IPS-20b (cell line): ENCODE results near the gene SRPK2.

Experiments
- H3K27ac ChIP-seq: one replicate; pipeline ENCODE4 v1.5.1; 2013; ENCODE audit warnings: low read length
- H3K27me3 ChIP-seq: 2 replicates; pipeline ENCODE4 v1.6.1; 2013; ENCODE audit warnings: mild to moderate bottlenecking, low read length, inconsistent platforms; ENCODE audit not compliant: insufficient read depth
- H3K36me3 ChIP-seq: 2 replicates; pipeline ENCODE4 v1.6.1; 2013; ENCODE audit warnings: low read depth, mild to moderate bottlenecking, inconsistent platforms, low read length, moderate library complexity; ENCODE audit not compliant: insufficient read depth
- H3K4me1 ChIP-seq: 2 replicates; pipeline ENCODE4 v1.6.1; 2013; ENCODE audit warnings: mild to moderate bottlenecking, control low read depth, inconsistent platforms, low read length, moderate library complexity; ENCODE audit not compliant: insufficient read depth
- H3K4me3 ChIP-seq: 2 replicates; pipeline ENCODE4 v1.5.1; 2013; ENCODE audit warnings: mild to moderate bottlenecking, low read length, inconsistent platforms
- H3K9ac ChIP-seq: 2 replicates; pipeline ENCODE4 v1.6.1; 2013; ENCODE audit warnings: low read depth, mild to moderate bottlenecking, inconsistent platforms, low read length, moderate library complexity
- H3K9me3 ChIP-seq: 2 replicates; pipeline ENCODE4 v1.6.1; 2013; ENCODE audit warnings: mild to moderate bottlenecking, low read depth, low read length, inconsistent platforms; ENCODE audit not compliant: insufficient read depth

Gene SRPK2

DNA sequence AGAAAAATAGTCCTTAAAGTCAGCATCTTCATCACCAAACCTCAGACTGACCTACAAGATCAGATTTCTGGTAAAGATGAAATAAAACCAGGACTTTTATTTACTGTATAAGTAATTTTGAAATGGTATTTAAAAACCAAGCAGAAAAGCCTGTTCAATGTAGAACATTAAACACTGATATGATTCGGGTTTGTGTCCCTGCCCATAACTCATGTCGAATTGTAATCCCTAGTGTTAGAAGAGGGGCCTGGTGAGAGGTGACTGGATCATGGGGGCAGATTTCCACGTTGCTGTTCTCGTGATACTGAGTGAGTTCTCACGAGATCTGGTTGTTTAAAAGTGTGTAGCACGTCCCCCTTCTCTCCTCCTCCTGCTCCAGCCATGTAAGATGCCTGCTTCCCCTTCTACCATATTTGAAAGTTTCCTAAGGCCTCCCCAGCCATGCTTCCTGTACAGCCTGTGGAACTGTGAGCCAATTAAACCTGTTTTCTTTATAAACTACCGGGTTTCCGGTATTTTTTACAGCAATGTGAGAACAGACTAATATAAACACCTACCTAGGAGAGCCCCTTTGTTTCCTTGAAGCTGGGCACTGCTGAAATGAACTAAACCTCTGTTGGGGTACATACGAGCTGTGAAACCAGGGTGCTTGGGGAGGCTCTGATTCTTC lies 254.6 kb downstream of the SRPK2 start:
- no peaks in the 10 kb centered on the region for H3K9me3 ChIP-seq
- H3K27ac ChIP-seq, result no peak overlapping the region
- no peak overlapping the region for H3K4me3 ChIP-seq
- H3K9ac ChIP-seq, result no peak overlapping the region
- H3K4me1 ChIP-seq, result no peaks in the 10 kb centered on the region; the same call in 1 of the 2 replicates
- peaks cover 29% of the 10 kb centered on the region for H3K36me3 ChIP-seq
- H3K27me3 ChIP-seq, result no peaks in the 10 kb centered on the region

DNA sequence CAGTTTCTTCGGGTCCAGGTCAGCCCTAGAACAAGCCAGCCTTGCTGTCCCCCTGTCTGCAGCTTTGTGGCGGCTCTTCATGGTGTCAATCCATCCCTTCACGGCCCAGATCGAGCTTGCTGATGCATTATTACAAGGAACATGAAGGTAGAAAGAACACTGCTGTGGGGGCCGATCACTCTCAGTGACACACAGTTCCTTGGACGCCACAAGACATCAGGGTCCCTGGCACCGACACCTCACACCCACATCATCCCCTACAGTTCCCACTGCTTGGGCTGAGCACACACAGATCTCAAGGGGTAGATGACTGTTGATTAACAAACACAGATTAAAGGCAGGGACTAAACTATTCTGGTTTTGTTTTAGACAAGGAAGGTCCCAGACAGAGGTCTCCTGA lies 255.4 kb downstream of the SRPK2 start:
- Histone ChIP-seq H3K4me1 (no peaks in the 10 kb centered on the region; the same call in 1 of the 2 replicates), H3K27me3 (no peaks in the 10 kb centered on the region), H3K36me3 (peaks cover 22% of the 10 kb centered on the region), H3K27ac (no peak overlapping the region), H3K9ac (no peak overlapping the region), H3K4me3 (no peak overlapping the region), H3K9me3 (no peaks in the 10 kb centered on the region)

DNA sequence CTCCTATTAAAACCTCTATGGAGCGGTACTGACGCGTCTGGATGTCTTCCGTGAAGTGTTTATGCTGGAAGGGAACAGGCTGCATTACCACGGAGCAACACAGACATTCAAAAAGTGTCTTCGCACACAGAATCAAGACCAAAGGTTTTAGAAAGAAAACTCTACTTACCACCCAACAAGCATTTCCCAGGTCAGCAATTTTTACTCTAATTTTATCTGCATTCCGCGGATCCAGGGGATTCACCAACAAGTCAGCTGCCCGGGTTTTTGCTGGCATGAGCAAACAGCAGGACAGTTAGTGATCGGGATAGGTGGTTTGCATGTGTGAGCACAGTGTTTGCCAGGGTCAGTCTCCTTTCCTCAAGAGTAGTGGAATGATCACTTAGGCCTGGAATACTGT lies 255.9 kb downstream of the SRPK2 start:
- Histone ChIP-seq H3K4me3 (no peak overlapping the region), H3K36me3 (peaks cover 16% of the 10 kb centered on the region), H3K9me3 (no peaks in the 10 kb centered on the region), H3K9ac (no peak overlapping the region), H3K27me3 (no peaks in the 10 kb centered on the region), H3K27ac (no peak overlapping the region), H3K4me1 (no peaks in the 10 kb centered on the region; the same call in 1 of the 2 replicates)

GRCh38 chr7:105132335-105132734 lies 256.4 kb downstream of the SRPK2 start:
- Histone ChIP-seq H3K4me1 (no peaks in the 10 kb centered on the region; the same call in 1 of the 2 replicates), H3K27me3 (no peaks in the 10 kb centered on the region), H3K27ac (no peak overlapping the region), H3K36me3 (peaks cover 14% of the 10 kb centered on the region; the same call in 1 of the 2 replicates), H3K9ac (no peak overlapping the region), H3K9me3 (no peaks in the 10 kb centered on the region), H3K4me3 (no peak overlapping the region)

- no peaks in the 10 kb centered on the region for H3K9me3 ChIP-seq
- no peak overlapping the region for H3K9ac ChIP-seq
- peaks cover 14% of the 10 kb centered on the region; the same call in 1 of the 2 replicates for H3K36me3 ChIP-seq
- H3K4me3 ChIP-seq, result no peak overlapping the region
- no peak overlapping the region for H3K27ac ChIP-seq
- H3K4me1 ChIP-seq, result no peaks in the 10 kb centered on the region; the same call in 1 of the 2 replicates
- H3K27me3 ChIP-seq, result no peaks in the 10 kb centered on the region
Observed at GRCh38 chr7:105131890-105132289, 256.8 kb downstream of the SRPK2 start.

GRCh38 chr7:105131033-105131656 lies 257.6 kb downstream of the SRPK2 start:
- H3K4me3 ChIP-seq, result no peak overlapping the region
- no peaks in the 10 kb centered on the region; the same call in 1 of the 2 replicates for H3K4me1 ChIP-seq
- H3K9me3 ChIP-seq, result no peaks in the 10 kb centered on the region
- no peaks in the 10 kb centered on the region for H3K27me3 ChIP-seq
- no peak overlapping the region for H3K27ac ChIP-seq
- no peak overlapping the region for H3K9ac ChIP-seq
- peaks cover 16% of the 10 kb centered on the region for H3K36me3 ChIP-seq

GRCh38 chr7:105130580-105130979 lies 258.1 kb downstream of the SRPK2 start:
- peaks cover 22% of the 10 kb centered on the region for H3K36me3 ChIP-seq

GRCh38 chr7:105130048-105130447 lies 258.7 kb downstream of the SRPK2 start:
- no peaks in the 10 kb centered on the region for H3K27me3 ChIP-seq
- H3K9me3 ChIP-seq, result no peaks in the 10 kb centered on the region
- no peak overlapping the region for H3K9ac ChIP-seq
- H3K4me3 ChIP-seq, result no peak overlapping the region
- peaks cover 27% of the 10 kb centered on the region for H3K36me3 ChIP-seq
- H3K4me1 ChIP-seq, result no peaks in the 10 kb centered on the region; the same call in 1 of the 2 replicates
- no peak overlapping the region for H3K27ac ChIP-seq

More at GRCh38 chr7:105130580-105130979, 258.1 kb downstream of the SRPK2 start:
- H3K27me3 ChIP-seq, result no peaks in the 10 kb centered on the region
- H3K27ac ChIP-seq, result no peak overlapping the region
- no peak overlapping the region for H3K9ac ChIP-seq
- no peak overlapping the region for H3K4me3 ChIP-seq
- no peaks in the 10 kb centered on the region; the same call in 1 of the 2 replicates for H3K4me1 ChIP-seq
- no peaks in the 10 kb centered on the region for H3K9me3 ChIP-seq

GRCh38 chr7:105127179-105127578 lies 261.5 kb downstream of the SRPK2 start:
- H3K4me3 ChIP-seq, result no peak overlapping the region

DNA sequence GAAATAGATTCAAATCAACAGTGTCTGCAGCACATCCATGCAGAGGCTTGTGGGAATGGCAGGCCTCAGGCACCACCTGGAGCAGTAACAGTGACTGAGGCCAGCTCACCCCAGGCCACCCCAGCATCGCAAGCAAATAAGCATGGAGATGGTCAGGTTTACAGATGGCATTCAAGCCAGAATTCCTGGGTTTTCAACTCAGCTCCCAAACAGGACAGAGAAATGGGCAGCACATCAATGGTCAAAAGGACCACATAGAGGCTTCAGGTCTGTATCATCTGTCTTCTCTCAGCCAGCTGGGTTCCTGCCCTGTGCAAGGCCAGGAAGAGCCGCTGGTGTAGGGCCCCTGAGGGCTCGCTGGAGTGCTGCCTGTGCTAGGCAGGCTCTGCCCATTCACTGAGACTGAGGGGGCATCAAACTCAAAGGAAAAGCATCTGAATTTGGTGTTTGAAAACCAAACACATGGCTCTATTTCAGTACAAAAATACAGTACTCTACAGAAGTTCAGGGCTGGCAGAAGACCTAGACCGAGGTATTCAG lies 262.2 kb downstream of the SRPK2 start:
- Histone ChIP-seq H3K9me3 (no peaks in the 10 kb centered on the region), H3K4me3 (no peak overlapping the region), H3K4me1 (no peaks in the 10 kb centered on the region; the same call in 1 of the 2 replicates), H3K27me3 (no peaks in the 10 kb centered on the region), H3K9ac (no peak overlapping the region; the same call in 1 of the 2 replicates), H3K27ac (no peak overlapping the region), H3K36me3 (peaks cover 14% of the 10 kb centered on the region)

More at GRCh38 chr7:105127179-105127578, 261.5 kb downstream of the SRPK2 start:
- Histone ChIP-seq H3K27ac (no peak overlapping the region), H3K27me3 (no peaks in the 10 kb centered on the region), H3K36me3 (peaks cover 18% of the 10 kb centered on the region), H3K9me3 (no peaks in the 10 kb centered on the region), H3K4me1 (no peaks in the 10 kb centered on the region; the same call in 1 of the 2 replicates), H3K9ac (no peak overlapping the region)

DNA sequence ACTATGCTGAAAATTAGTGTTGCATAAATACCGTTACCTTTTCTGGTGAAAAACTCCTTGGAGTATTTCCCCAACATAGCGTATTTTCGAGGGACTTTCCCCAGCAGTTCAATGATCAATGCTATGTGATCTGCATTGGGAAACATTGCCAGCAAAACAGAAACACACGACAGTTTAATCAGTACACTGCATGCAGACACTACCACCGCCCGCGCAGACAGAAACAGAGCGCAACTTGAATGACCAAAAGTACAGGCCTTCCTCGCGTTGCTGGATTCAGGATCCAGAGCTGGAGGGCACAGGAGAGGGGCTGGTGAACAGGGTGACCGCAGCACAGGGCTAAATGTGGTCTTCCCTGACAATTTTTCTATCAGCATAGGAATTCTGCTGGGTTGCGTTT lies 263.0 kb downstream of the SRPK2 start:
- H3K4me3 ChIP-seq, result no peak overlapping the region
- no peaks in the 10 kb centered on the region for H3K4me1 ChIP-seq
- H3K36me3 ChIP-seq, result peaks cover 14% of the 10 kb centered on the region
- no peak overlapping the region for H3K27ac ChIP-seq
- H3K27me3 ChIP-seq, result no peaks in the 10 kb centered on the region
- no peaks in the 10 kb centered on the region for H3K9me3 ChIP-seq
- no peak overlapping the region for H3K9ac ChIP-seq

DNA sequence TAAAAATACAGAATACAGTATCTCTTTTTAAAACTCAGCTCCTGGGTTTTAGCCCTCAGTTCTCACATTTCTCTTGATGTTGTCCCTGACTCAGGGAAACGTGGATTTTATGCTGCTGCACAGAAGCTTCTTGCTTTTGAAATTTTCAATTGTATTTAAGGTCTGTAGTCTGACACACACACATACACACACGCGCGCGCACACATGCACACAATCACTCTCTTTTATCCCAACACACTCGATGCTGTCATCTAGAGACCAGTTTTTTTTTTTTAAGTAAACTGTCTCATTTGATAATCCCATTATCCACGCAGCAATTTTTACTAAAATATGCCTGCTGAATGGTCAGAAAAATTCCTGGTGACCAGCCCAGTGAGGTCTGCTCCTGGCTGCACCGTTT lies 266.1 kb downstream of the SRPK2 start:
- Histone ChIP-seq H3K9ac (no peak overlapping the region), H3K27me3 (no peaks in the 10 kb centered on the region), H3K27ac (no peak overlapping the region), H3K4me3 (no peak overlapping the region), H3K36me3 (peaks cover 14% of the 10 kb centered on the region), H3K9me3 (no peaks in the 10 kb centered on the region), H3K4me1 (peaks cover 8% of the 10 kb centered on the region; the same call in 1 of the 2 replicates)
